Ureter (tissue), 1 donor: ENCODE data around the gene OPRL1. TPM values are rescaled to one million over a fixed set of nuclear protein-coding genes. Genes with fewer than 3 reads are reported as not detected.

ENCODE experiments used
- DNase-seq: peaks from one replicate; pipeline ENCODE4 v3.0.0-alpha.2; 2020; ENCODE audit warnings: low spot score
- total RNA-seq: library from RNA; stranded (reverse); gene quantifications from one replicate; pipeline ENCODE4 v1.2.4, GENCODE V29; 2023
- donor health status: DM: yes; HTN: yes; CAD: no.

The OPRL1 gene
- total RNA-seq, 1 donor from 2014 or later = 0.42 TPM

- DNase-seq = peak; percentile 28
These were observed 25.0 kb downstream of the OPRL1 start for GRCh38 chr20:64104667-64105451.

DNA sequence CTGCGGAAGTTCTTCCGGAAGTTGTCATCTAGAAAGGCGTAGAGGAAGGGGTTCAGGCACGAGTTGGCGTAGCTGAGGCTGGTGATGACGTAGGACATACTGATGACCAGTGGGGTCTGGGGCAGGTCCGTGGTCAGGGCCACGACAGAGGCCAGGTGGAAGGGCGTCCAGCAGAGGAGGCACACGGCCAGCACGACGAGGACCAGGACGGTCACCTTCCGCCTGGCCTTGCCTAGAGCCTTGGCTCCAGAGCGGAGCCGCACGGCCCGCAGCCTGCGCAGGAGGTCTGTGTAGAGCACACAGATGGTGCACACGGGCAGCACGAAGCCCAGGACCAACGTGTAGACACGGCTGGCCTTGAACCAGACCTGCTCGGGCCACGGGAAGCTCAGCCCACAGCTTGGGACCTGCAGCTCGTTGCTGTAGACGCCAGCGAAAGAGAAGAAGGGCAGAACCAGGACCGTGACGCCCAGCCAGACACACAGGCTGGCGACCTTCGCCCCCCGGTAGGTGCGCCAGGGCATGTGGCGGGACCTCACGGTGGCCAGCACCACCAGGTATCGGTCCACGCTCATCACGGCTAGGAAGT, 26.1 kb downstream of the OPRL1 start:
- DNase-seq = no peak

DNA sequence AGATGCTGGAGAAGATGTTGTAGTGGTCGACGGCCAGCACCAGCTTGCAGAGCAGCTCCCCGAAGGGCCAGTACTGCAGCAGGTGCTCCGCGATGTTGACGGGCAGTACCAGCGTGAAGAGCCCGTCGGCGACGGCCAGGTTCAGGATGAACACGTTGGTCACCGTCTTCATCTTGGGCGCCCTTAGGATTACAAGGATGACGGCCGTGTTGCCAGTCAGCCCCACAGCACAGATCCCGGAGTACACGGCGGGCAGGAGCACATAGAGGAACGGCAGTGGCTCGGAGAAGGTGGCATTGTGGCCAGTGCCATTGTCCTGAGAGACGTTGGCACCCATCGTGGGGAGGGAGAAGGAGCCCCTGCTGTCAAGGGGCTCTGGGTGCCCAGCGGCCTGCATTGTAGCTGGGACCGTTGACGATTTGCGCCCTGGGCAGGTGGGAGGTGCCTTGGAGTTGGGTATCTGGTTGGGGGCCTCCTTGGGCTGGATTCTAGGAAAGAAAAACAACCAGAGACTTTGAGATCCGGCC, 26.6 kb downstream of the OPRL1 start:
- no peak for DNase-seq

GRCh38 chr20:64106981-64107735, 27.3 kb downstream of the OPRL1 start, which contains the start of gene NPBWR2:
TSS of gene NPBWR2 (minus strand) at chr20:64107565. CDS start at chr20:64106831, 734 bp downstream.
- peak; percentile 38 for DNase-seq

- DNase-seq = peak; percentile 41
These were observed 28.0 kb downstream of the OPRL1 start for GRCh38 chr20:64107736-64108457.

GRCh38 chr20:64108731-64109681, 29.1 kb downstream of the OPRL1 start:
- peak; percentile 41 for DNase-seq

- DNase-seq = peak; percentile 31
These were observed 30.0 kb downstream of the OPRL1 start for GRCh38 chr20:64109831-64110391.

- DNase-seq = peak; percentile 39
These were observed 30.7 kb downstream of the OPRL1 start for GRCh38 chr20:64110411-64111068.

DNA sequence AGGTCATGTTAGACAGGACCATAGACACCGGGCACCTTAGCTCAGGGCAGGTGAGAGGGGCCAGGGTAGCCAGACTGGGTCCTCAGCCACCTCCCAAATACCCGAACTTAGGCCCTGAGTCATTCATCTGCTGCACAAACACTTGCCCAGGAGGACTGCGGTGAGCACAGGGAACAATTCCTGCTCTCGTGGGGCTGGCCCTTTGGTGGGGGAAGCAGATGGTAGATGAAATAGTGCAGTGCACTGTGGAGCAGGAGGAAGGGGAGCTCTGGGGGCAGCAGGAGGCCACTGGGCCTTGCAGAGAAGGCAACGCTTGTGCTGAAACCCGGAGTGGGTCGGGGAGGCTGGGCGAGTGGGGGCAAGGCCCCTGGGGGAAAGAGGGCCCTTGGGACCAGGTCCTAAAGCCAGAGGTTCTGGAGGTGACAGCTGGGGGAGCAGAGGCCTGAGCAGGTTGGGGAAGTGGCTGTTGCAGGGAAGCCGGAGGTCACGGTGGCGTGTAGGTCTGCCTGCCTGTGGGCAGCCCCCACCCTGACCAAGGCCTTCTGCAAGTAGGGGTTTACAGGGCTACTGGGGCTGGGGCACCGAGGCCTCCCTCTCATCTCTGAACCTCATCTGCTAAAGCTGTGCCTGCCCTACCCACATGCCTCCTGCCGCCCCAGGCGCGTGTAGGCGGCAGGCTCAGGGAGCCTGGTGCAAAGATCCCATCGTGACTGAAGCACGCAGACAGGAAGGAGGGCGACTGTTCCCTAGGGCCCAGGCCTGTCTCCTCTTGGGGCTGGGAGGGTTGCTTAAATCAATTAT, 32.2 kb downstream of the OPRL1 start:
- DNase-seq = peak; percentile 22

GRCh38 chr20:64112691-64113443, 33.0 kb downstream of the OPRL1 start:
- DNase-seq = peak; percentile 27

- DNase-seq = peak; percentile 37
These were observed 33.5 kb downstream of the OPRL1 start for GRCh38 chr20:64113444-64113775.

DNA sequence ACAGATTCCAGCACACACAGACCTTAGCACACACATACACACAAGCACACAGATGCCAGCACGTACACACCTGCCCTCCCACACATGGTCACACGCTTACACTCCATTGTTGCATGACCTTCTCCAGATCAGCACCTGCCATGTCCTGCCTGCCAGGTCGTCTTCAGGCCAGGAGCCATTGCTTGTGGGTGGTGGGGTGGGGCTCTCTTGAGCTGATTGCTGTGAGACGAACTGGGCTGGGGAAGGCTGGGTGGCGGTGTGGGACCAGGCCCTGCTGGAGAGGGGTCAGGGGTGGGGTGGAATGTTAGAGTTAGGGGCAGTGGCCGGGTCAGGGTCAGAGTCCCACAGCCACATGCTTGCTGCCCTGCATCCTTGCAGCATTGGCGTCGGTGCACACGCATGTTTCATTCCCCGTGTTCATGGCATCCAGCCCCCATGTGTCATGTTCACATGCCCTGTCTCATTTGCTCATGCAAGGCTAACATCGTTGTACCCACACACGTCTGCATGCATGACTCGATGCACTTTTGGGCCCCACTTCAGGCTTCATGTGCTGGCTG, 34.0 kb downstream of the OPRL1 start:
- DNase-seq = peak; percentile 27

GRCh38 chr20:64114356-64114971, 34.6 kb downstream of the OPRL1 start:
- peak; percentile 34 for DNase-seq

DNA sequence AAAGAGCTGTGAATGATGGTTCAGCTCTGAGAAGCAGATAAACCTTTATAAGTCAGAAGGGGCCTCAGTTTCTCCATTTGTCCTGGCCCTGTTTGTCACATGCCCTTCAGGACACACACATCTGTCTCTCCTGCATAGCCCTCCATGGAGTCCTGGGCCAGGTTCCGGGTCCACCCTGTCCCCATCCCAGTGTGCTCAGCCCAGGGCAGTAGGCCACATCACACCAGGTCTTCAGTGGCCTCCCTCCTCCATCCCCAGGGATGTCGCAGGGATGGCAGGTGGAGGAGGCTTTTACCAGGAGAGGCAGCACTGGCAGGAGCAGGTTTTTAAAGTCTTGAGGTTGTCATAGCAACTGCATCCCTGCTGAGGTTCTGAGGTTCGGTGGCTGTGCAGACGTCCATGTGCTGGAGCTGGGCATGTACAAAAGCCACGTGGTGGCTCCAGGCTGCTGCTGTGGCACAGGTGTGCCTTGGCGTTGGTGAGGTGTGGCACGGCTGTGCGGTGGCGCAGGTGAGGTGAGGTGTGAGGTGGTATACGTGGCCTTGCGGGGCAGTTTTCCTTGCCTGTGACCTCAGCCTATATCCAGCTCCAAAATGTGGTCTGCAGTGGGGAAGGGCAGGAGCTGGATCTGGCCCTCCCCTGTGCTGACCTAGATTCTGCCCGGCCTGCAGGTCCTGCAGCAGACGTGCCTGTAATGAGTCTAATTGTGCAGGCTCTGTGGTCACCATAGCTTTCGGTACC, 35.5 kb downstream of the OPRL1 start:
- DNase-seq = peak; percentile 36

DNA sequence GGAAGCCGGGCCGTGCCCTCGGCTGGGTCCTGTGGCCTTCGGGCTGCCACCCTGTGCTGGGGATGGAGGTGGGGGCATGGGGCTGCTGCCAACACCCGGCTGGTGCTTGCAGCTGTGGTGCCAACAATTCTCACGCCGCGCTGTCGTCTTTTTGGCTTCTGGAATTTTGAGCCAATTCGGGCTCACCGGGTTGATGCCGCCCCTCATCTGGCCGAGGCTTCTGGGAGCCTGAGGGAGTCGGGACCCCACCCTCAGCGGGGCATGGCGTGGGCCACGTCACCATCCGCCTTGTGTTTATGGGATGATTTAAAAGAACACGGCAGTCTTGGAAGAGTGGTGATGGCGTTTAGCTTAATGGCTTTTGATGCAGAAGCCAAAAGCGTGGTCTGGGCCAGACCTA, 36.1 kb downstream of the OPRL1 start:
- peak; percentile 37 for DNase-seq
